Effector memory CD4-positive, alpha-beta T cell (primary cell): ENCODE data around the gene ERBB2.
"Not testable (repeated sequence)": the region's sequence is repeated elsewhere in the genome, so short reads cannot be mapped to it uniquely, and the experiment has no call there.

ENCODE experiments used
- DNase-seq, 3 donors: peaks; one replicate each; pipeline ENCODE4 v3.0.0-alpha.2; 2020
- H3K27ac ChIP-seq: 2 replicates; pipeline ENCODE4 v1.7.0; 2013; ENCODE audit warnings: mild to moderate bottlenecking, low read length, moderate library complexity; ENCODE audit not compliant: insufficient read depth, poor library complexity, severe bottlenecking
- H3K27me3 ChIP-seq: replicated peaks from 2 replicates; pipeline ENCODE4 v1.7.0; 2013; ENCODE audit warnings: mild to moderate bottlenecking, low read length; ENCODE audit not compliant: insufficient read depth, control insufficient read depth, poor library complexity, severe bottlenecking
- H3K36me3 ChIP-seq: 2 replicates; pipeline ENCODE4 v1.7.0; 2013; ENCODE audit warnings: mild to moderate bottlenecking, low read length, moderate library complexity; ENCODE audit not compliant: control insufficient read depth, insufficient read depth
- H3K4me1 ChIP-seq: 2 replicates; pipeline ENCODE4 v1.7.0; 2013; ENCODE audit warnings: low read length, mild to moderate bottlenecking; ENCODE audit not compliant: control insufficient read depth, insufficient read depth, poor library complexity, severe bottlenecking
- H3K4me3 ChIP-seq: 2 replicates; pipeline ENCODE4 v1.7.0; 2013; ENCODE audit warnings: low read length, low read depth, mild to moderate bottlenecking; ENCODE audit not compliant: insufficient read depth, poor library complexity, severe bottlenecking
- H3K9me3 ChIP-seq: 2 replicates; pipeline ENCODE4 v1.7.0; 2013; ENCODE audit warnings: mild to moderate bottlenecking, low read length, moderate library complexity; ENCODE audit not compliant: control insufficient read depth

Gene ERBB2

DNA sequence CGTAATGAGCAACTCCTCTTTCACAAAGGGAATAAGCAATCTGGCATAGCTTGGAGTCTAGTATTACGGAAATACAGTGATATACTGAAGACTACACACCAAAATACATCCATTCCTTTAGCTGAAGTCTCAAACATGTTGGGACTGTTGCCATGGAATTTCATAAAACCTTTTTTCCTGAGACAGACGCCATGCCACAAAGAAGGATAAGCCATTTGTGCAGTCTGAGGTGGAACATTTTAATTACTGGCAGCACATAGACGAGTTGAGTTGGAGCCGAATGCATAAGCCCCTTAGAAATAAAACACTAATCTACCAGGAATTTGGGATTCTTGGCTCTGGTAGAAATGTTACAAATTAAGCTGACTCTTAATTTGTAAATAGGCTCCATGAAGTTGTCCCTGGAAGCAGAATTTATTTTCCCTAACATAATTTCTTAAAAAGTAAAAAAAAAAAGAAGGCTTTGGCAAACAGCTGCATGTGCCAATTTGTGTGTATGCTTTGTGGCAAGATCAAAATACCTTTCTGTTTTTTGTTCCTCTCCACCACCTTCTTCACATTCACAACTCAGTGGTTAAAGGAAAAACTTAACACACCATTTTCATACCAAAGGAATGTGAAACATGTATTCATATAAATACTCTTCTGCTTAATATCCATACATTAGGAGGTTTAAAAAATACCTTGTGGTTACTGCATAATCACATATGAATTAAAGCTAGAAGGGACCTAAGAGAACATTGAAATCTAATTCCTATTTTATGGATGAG is 63.4 kb downstream of the ERBB2 start:
- H3K4me1 ChIP-seq: peaks cover 15% of the 10 kb centered on the region
- DNase-seq: no peak
- H3K4me3 ChIP-seq: no peak overlapping the region
- H3K36me3 ChIP-seq: peaks cover 48% of the 10 kb centered on the region
- no peaks in the 10 kb centered on the region for H3K9me3 ChIP-seq
- H3K27ac ChIP-seq: no peak overlapping the region
- no peaks in the 10 kb centered on the region for H3K27me3 ChIP-seq

- H3K27ac ChIP-seq, H3K9me3 ChIP-seq, H3K4me3 ChIP-seq, DNase-seq, H3K27me3 ChIP-seq: not testable (repeated sequence)
- H3K36me3 ChIP-seq: peaks cover 53% of the 10 kb centered on the region
- peaks cover 19% of the 10 kb centered on the region for H3K4me1 ChIP-seq
These were observed 64.3 kb downstream of the ERBB2 start for GRCh38 chr17:39764171-39764570.

GRCh38 chr17:39765175-39765574 is 65.3 kb downstream of the ERBB2 start:
- H3K4me1 ChIP-seq: peaks cover 26% of the 10 kb centered on the region
- DNase-seq: no peak
- no peak overlapping the region for H3K4me3 ChIP-seq
- H3K27me3 ChIP-seq: no peaks in the 10 kb centered on the region
- H3K27ac ChIP-seq: no peak overlapping the region
- H3K9me3 ChIP-seq: no peaks in the 10 kb centered on the region
- H3K36me3 ChIP-seq: peaks cover 55% of the 10 kb centered on the region

DNA sequence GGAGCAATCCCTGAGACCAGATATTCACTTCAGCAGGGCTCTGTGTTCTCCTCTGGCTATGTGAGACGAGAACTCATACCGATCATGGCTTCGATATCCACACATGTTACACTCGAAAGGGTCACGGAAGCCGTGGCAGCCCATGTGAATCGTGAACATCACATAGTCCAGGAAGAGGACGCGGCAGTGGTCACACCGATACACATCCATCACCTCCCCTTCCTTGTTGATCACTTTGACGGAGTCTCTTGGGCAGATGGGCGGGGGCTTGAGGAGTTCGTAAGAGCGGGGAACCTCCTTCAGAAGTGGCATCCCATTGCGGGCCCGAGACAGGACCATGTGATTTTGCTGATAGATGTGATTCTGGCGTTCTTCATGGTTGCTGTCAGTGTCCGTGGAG is 65.9 kb downstream of the ERBB2 start:
- H3K27ac ChIP-seq: no peak overlapping the region
- H3K36me3 ChIP-seq: peaks cover 53% of the 10 kb centered on the region
- peaks cover 32% of the 10 kb centered on the region for H3K4me1 ChIP-seq
- no peaks in the 10 kb centered on the region for H3K9me3 ChIP-seq
- H3K27me3 ChIP-seq: no peaks in the 10 kb centered on the region
- no peak for DNase-seq
- H3K4me3 ChIP-seq: no peak overlapping the region

DNA sequence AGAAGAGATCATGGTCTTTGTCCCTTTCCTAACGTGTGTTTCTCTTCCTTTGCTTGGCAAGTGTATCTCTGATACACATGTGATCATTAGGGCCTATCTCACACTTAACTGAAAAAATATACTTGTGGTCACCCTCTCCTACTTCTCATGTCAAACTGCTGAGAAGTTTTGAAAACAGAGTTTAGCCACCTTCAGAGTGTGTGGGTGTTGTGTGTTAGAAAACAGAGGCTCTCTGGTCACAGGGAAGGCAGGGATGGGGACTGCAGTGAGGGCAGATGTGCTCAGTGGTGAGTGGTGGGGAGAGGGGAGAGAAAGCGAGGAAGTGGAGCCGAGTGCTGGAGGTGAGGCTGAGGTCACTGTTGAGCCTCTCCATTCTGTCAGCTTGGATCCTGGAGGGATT is 67.3 kb downstream of the ERBB2 start:
- Histone ChIP-seq H3K9me3 (no peaks in the 10 kb centered on the region), H3K27me3 (no peaks in the 10 kb centered on the region), H3K4me3 (no peak overlapping the region), H3K27ac (peak overlapping the region; percentile 77), H3K4me1 (peaks cover 46% of the 10 kb centered on the region), H3K36me3 (peaks cover 45% of the 10 kb centered on the region)
- no peak for DNase-seq

- Histone ChIP-seq H3K36me3 (peaks cover 21% of the 10 kb centered on the region), H3K27ac (peak overlapping the region; percentile 77), H3K27me3 (no peaks in the 10 kb centered on the region), H3K4me3 (no peak overlapping the region), H3K9me3 (no peaks in the 10 kb centered on the region), H3K4me1 (peaks cover 73% of the 10 kb centered on the region)
- DNase-seq: peak; percentile 25 to 65 (median 47)
These were observed 70.2 kb downstream of the ERBB2 start for GRCh38 chr17:39769974-39770587.

- Histone ChIP-seq H3K36me3 (peaks cover 7% of the 10 kb centered on the region), H3K9me3 (no peaks in the 10 kb centered on the region), H3K27me3 (no peaks in the 10 kb centered on the region), H3K27ac (peak overlapping the region; percentile 77), H3K4me1 (peaks cover 63% of the 10 kb centered on the region), H3K4me3 (peak overlapping the region; percentile 23)
- no peak for DNase-seq
These were observed 72.6 kb downstream of the ERBB2 start for GRCh38 chr17:39772415-39772814.

- Histone ChIP-seq H3K27ac (peak overlapping the region; percentile 77), H3K9me3 (no peaks in the 10 kb centered on the region), H3K4me3 (peak overlapping the region; percentile 3), H3K27me3 (no peaks in the 10 kb centered on the region), H3K4me1 (peaks cover 63% of the 10 kb centered on the region), H3K36me3 (peaks cover 7% of the 10 kb centered on the region)
- no peak for DNase-seq
These were observed 73.4 kb downstream of the ERBB2 start for GRCh38 chr17:39772987-39773934.

DNA sequence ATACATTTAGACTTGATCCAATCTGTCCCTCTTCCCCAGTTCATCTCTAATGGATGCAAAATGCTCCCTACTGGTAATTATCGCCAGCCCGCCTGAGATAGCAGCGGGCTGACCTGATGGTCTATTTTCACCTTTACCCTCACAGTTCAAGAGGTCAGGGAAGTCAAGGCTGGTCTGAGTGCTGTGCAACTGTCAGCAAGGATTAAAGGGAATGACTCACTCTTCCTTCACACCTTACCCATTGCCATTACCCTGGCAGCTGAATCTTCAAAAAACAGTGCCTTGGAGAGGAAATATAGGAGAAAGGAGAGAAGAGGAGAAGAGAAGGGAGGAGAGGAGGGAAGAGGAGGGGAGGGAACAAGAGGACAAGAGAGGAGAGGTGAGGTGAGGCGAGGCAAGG is 74.2 kb downstream of the ERBB2 start:
- no peaks in the 10 kb centered on the region for H3K9me3 ChIP-seq
- no peak for DNase-seq
- H3K4me1 ChIP-seq: peaks cover 57% of the 10 kb centered on the region
- H3K27ac ChIP-seq: peak overlapping the region; percentile 77
- H3K36me3 ChIP-seq: peaks cover 3% of the 10 kb centered on the region
- H3K4me3 ChIP-seq: peak overlapping the region; percentile 16
- H3K27me3 ChIP-seq: no peaks in the 10 kb centered on the region
